A549 (cell line): Measurements from ENCODE around the gene DTNA. TPM values are rescaled to one million over a fixed set of nuclear protein-coding genes. Genes with fewer than 3 reads are reported as not detected.

ENCODE experiments used
- ATAC-seq, 2 experiments: fragments of 200-7000 bp in 1 of 2; fragments of >200 bp in 1 of 2; cut with Nextera tagmentation in 1 of 2; cut with Tn5 transposase in 1 of 2; 3 replicates each; pipeline versions ENCODE4 v1.8.0 to v1.9.1; 2018 to 2020; ENCODE audit warnings: mild to moderate bottlenecking in 1 of 2, moderate library complexity in 1 of 2
- CTCF ChIA-PET: fragments of 300-600 bp; sonication (Branson Sonifier 250); formaldehyde crosslinking; extraction: SDS; loops from one replicate; lab custom pipeline; 2021; ENCODE audit warnings: antibody characterized with exemption, inconsistent platforms; lab: Yijun Ruan, JAX
- POLR2A ChIA-PET: fragments of 350-600 bp; formaldehyde crosslinking; extraction: SDS; loops from one replicate; lab custom pipeline; 2021; ENCODE audit warnings: antibody characterized with exemption, inconsistent platforms; lab: Yijun Ruan, JAX
- DNase-seq, 2 experiments: peaks; one replicate each; pipeline versions ENCODE4 v3.0.0 to v3.0.0-alpha.2; 2011 to 2016; ENCODE audit warnings: low read depth in 1 of 2, low spot score in 1 of 2
- FAIRE-seq: peaks from 2 replicates; lab custom pipeline; 2011; peaks lifted over from hg19 to GRCh38; lab: Jason Lieb, UNC
- H3K27ac ChIP-seq, 2 experiments: fragments of >200 bp; sonication (Bioruptor Twin); formaldehyde crosslinking; 3 replicates each; pipeline ENCODE4 v1.5.1; 2016 to 2017
- H3K4me1 ChIP-seq: fragments of >200 bp; sonication (Bioruptor Twin); formaldehyde crosslinking; 3 replicates; pipeline ENCODE4 v1.6.1; 2016
- H3K4me2 ChIP-seq: fragments of >200 bp; sonication (Bioruptor Twin); formaldehyde crosslinking; 3 replicates; pipeline ENCODE4 v1.6.1; 2016
- H3K4me3 ChIP-seq: fragments of >200 bp; sonication (Bioruptor Twin); formaldehyde crosslinking; 3 replicates; pipeline ENCODE4 v1.5.1; 2016
- H3K9me3 ChIP-seq: fragments of >200 bp; sonication (Bioruptor Twin); formaldehyde crosslinking; 3 replicates; pipeline ENCODE4 v1.6.1; 2016
- CBX8 ChIP-seq: fragments of 200-600 bp; sonication (generic); IDR thresholded peaks from 2 replicates; pipeline ENCODE4 v1.6.1; 2016
- CEBPB ChIP-seq, 2 experiments: fragments of >200 bp in 1 of 2; sonication (Bioruptor Twin) in 1 of 2; formaldehyde crosslinking in 1 of 2; IDR thresholded peaks; 2 replicates each; pipeline ENCODE4 v1.6.1; 2012 to 2016
- CHD2 ChIP-seq: fragments of 150-350 bp; IDR thresholded peaks from 2 replicates; pipeline ENCODE4 v1.6.1; 2014; ENCODE audit warnings: low read length; ENCODE audit not compliant: partially characterized antibody
- CHD4 ChIP-seq: fragments of 200-600 bp; sonication (generic); IDR thresholded peaks from 2 replicates; pipeline ENCODE4 v1.6.1; 2016; ENCODE audit warnings: antibody characterized with exemption, mild to moderate bottlenecking, borderline replicate concordance
- ELK1 ChIP-seq: fragments of 150-350 bp; IDR thresholded peaks from 2 replicates; pipeline ENCODE4 v1.6.1; 2014; ENCODE audit warnings: low read depth, mild to moderate bottlenecking, low read length
- EP300 ChIP-seq, 2 experiments: fragments of >200 bp; sonication (Bioruptor Twin); formaldehyde crosslinking; IDR thresholded peaks; 2 replicates in 1 of 2; 3 replicates in 1 of 2; pipeline ENCODE4 v1.6.1; 2016 to 2017
- ESRRA ChIP-seq: fragments of 150-350 bp; IDR thresholded peaks from 2 replicates; pipeline ENCODE4 v1.6.1; 2014; ENCODE audit warnings: mild to moderate bottlenecking, low read length, borderline replicate concordance
- FOSL2 ChIP-seq, 2 experiments: fragments of 450-650 bp in 1 of 2; fragments of >200 bp in 1 of 2; sonication (Bioruptor Twin) in 1 of 2; formaldehyde crosslinking; IDR thresholded peaks; 2 replicates each; pipeline versions ENCODE4 v1.5.0 to v1.6.1; 2016 to 2020; ENCODE audit warnings: mild to moderate bottlenecking in 1 of 2, moderate library complexity in 1 of 2
- GATA3 ChIP-seq: IDR thresholded peaks from 2 replicates; pipeline ENCODE4 v1.6.1; 2012; ENCODE audit warnings: borderline replicate concordance
- HDAC2 ChIP-seq: fragments of 200-600 bp; sonication (generic); IDR thresholded peaks from 2 replicates; pipeline ENCODE4 v1.6.1; 2016
- HES2 ChIP-seq: fragments of >200 bp; sonication (Bioruptor Twin); formaldehyde crosslinking; IDR thresholded peaks from 2 replicates; pipeline ENCODE4 v1.6.1; 2016
- HEYL ChIP-seq: fragments of 250-450 bp; sonication (Bioruptor Pico); IDR thresholded peaks from 2 replicates; pipeline ENCODE4 v1.8.0; 2021; ENCODE audit warnings: mild to moderate bottlenecking, moderate library complexity
- HOXA7 ChIP-seq: fragments of 250-450 bp; sonication (Bioruptor Pico); IDR thresholded peaks from 2 replicates; pipeline ENCODE4 v1.5.0; 2020; ENCODE audit warnings: mild to moderate bottlenecking, moderate library complexity
- HOXB5 ChIP-seq: fragments of 250-450 bp; sonication (Bioruptor Pico); IDR thresholded peaks from 2 replicates; pipeline ENCODE4 v1.5.0; 2020; ENCODE audit warnings: mild to moderate bottlenecking, moderate library complexity
- JUN ChIP-seq, 2 experiments: fragments of >200 bp; sonication (Bioruptor Twin); formaldehyde crosslinking; IDR thresholded peaks; 2 replicates in 1 of 2; 3 replicates in 1 of 2; pipeline ENCODE4 v1.6.1; 2016 to 2017
- JUNB ChIP-seq: fragments of >200 bp; sonication (Bioruptor Twin); formaldehyde crosslinking; IDR thresholded peaks from 2 replicates; pipeline ENCODE4 v1.6.1; 2016
- KDM5A ChIP-seq: fragments of 200-600 bp; sonication (generic); IDR thresholded peaks from 2 replicates; pipeline ENCODE4 v1.6.1; 2016; ENCODE audit warnings: antibody characterized with exemption, mild to moderate bottlenecking
- MAX ChIP-seq: IDR thresholded peaks from 2 replicates; pipeline ENCODE4 v1.6.1; 2012
- NPAS2 ChIP-seq: fragments of 250-450 bp; sonication (Bioruptor Pico); IDR thresholded peaks from 2 replicates; pipeline ENCODE4 v1.8.0; 2022; ENCODE audit warnings: mild to moderate bottlenecking, moderate library complexity, borderline replicate concordance
- NR3C1 ChIP-seq: fragments of >200 bp; sonication (Bioruptor Twin); formaldehyde crosslinking; IDR thresholded peaks from 3 replicates; pipeline ENCODE4 v1.6.1; 2017
- PBX3 ChIP-seq: IDR thresholded peaks from 2 replicates; pipeline ENCODE4 v1.6.1; 2012
- PHF8 ChIP-seq: fragments of 200-600 bp; sonication (generic); IDR thresholded peaks from 2 replicates; pipeline ENCODE4 v1.6.1; 2016; ENCODE audit warnings: low read depth, mild to moderate bottlenecking, antibody characterized with exemption, moderate library complexity, borderline replicate concordance
- POLR2AphosphoS2 ChIP-seq: conservative IDR thresholded peaks from 2 replicates; pipeline ENCODE4 v1.6.1; 2012; ENCODE audit warnings: low read length, improper control_type of control experiment, inconsistent platforms
- RARB ChIP-seq: fragments of 250-450 bp; sonication (Bioruptor Pico); IDR thresholded peaks from 2 replicates; pipeline ENCODE4 v1.8.0; 2021; ENCODE audit warnings: mild to moderate bottlenecking, moderate library complexity
- SMC3 ChIP-seq: fragments of >200 bp; sonication (Bioruptor Twin); formaldehyde crosslinking; IDR thresholded peaks from 3 replicates; pipeline ENCODE4 v1.6.1; 2018; ENCODE audit warnings: inconsistent platforms
- TP53 ChIP-seq: fragments of 250-450 bp; sonication (Bioruptor Pico); IDR thresholded peaks from 2 replicates; pipeline ENCODE4 v1.5.0; 2021; ENCODE audit warnings: mild to moderate bottlenecking, moderate library complexity
- USF2 ChIP-seq: fragments of 450-650 bp; IDR thresholded peaks from 2 replicates; pipeline ENCODE4 v1.6.1; 2014; ENCODE audit warnings: antibody characterized with exemption
- ZC3H11A ChIP-seq: fragments of 450-650 bp; IDR thresholded peaks from 2 replicates; pipeline ENCODE4 v1.6.1; 2014; ENCODE audit warnings: antibody characterized with exemption, mild to moderate bottlenecking
- ZNF302 ChIP-seq: fragments of 250-450 bp; sonication (Bioruptor Pico); IDR thresholded peaks from 2 replicates; pipeline ENCODE4 v1.9.0; 2021; ENCODE audit warnings: inconsistent platforms, mild to moderate bottlenecking, moderate library complexity
- WGBS: methylation state at CpG from one replicate; pipeline ENCODE4 v1.1.6; 2017; ENCODE audit errors: missing lambda C conversion rate; 5-methylcytosine and 5-hydroxymethylcytosine counted together
- polyA plus RNA-seq, 4 experiments: library from polyadenylated mRNA; depleted of rRNA in 3 of 4; stranded (reverse); fragments of >200 nt; fragmentation: RNase III in 1 of 4; extraction: RNeasy Plus Mini Kit Qiagen cat#74134 plus additional on column Dnase treatment in 1 of 4; gene quantifications; 2 replicates in 3 of 4; 3 replicates in 1 of 4; pipeline ENCODE4 v1.2.3, GENCODE V29; 2011 to 2017

The DTNA gene
- polyA plus RNA-seq, 2 of the 4 experiments (the other 2 are of a cell fraction) = 0.12 TPM; not detected in 1

GRCh38 chr18:34873986-34874580, 164.0 kb downstream of the DTNA start (continued):
- TF ChIP-seq CHD4 = no peak
- no peak for TF ChIP-seq CBX8
- TF ChIP-seq CEBPB (IDR thresholded peaks at IDR 0.05) = no peak
- TF ChIP-seq NR3C1 = no peak
- TF ChIP-seq, all 56 proteins: peak for 0

- no peak for FAIRE-seq
- POLR2A ChIA-PET = no interaction called here
- TF ChIP-seq PHF8 (no peak), ZNF302 (CRISPR knock-in tag) (no peak), KDM5A (no peak), CHD2 (no peak), RARB (no peak), MAX (no peak), NR3C1 (no peak), EP300 (IDR thresholded peaks at IDR 0.05) (no peak), HOXA7 (CRISPR knock-in tag) (no peak), SMC3 (no peak), POLR2AphosphoS2 (no peak), HDAC2 (no peak), ESRRA (no peak), PBX3 (no peak), TP53 (CRISPR knock-in tag) (no peak), FOSL2 (IDR thresholded peaks at IDR 0.05) (no peak), FOSL2 (CRISPR knock-in tag; IDR thresholded peaks at IDR 0.05) (no peak), JUN (IDR thresholded peaks at IDR 0.05) (no peak), USF2 (no peak)
Measured at GRCh38 chr18:34875150-34875549, 165.1 kb downstream of the DTNA start.

GRCh38 chr18:34880403-34880802, 170.3 kb downstream of the DTNA start:
- ATAC-seq = no peak

More at GRCh38 chr18:34875150-34875549, 165.1 kb downstream of the DTNA start:
- Histone ChIP-seq H3K4me3 (no peak overlapping the region), H3K4me2 (no peak overlapping the region), H3K27ac (no peak overlapping the region), H3K9me3 (no peaks in the 10 kb centered on the region), H3K4me1 (no peaks in the 10 kb centered on the region)
- ATAC-seq (no peak), DNase-seq (no peak)
- CTCF ChIA-PET = no interaction called here
- WGBS = 84% methylated on average over 7 of the region's 7 CpGs

More at GRCh38 chr18:34880403-34880802, 170.3 kb downstream of the DTNA start:
- H3K27ac ChIP-seq = no peak overlapping the region
- WGBS = 71% methylated on average over 1 of the region's 1 CpG
- 0 out of 3 replicates have a peak, but pooled peaks cover 2% of the 10 kb centered on the region for H3K4me1 ChIP-seq
- no peak for FAIRE-seq
- no peak for DNase-seq
- ChIA-PET POLR2A (no interaction called here), CTCF (interaction anchor here (1.1 to 2.4 kb wide), 4 partner anchors 12 to 506 kb away, joined by 3 to 17 read pairs (median 4); no protein-coding TSS in a partner anchor)
- no peak for TF ChIP-seq ELK1
- TF ChIP-seq EP300 (IDR thresholded peaks at IDR 0.05) = no peak
- no peak for TF ChIP-seq GATA3
- TF ChIP-seq JUNB = no peak
- TF ChIP-seq NPAS2 (CRISPR knock-in tag) = no peak
- no peak for TF ChIP-seq FOSL2 (IDR thresholded peaks at IDR 0.05)
- TF ChIP-seq FOSL2 (CRISPR knock-in tag; IDR thresholded peaks at IDR 0.05) = no peak
- TF ChIP-seq ZC3H11A = no peak
- no peak for TF ChIP-seq HOXB5 (CRISPR knock-in tag)
- no peak for TF ChIP-seq HES2
- TF ChIP-seq HEYL = no peak
- no peaks in the 10 kb centered on the region for H3K9me3 ChIP-seq
- H3K4me3 ChIP-seq = no peak overlapping the region
- H3K4me2 ChIP-seq = no peak overlapping the region
